PFSK-1 (cell line): Measurements from ENCODE around the gene SMLR1.

Source experiments
- FOXP2 ChIP-seq: optimal IDR thresholded peaks from 2 replicates; pipeline ENCODE3; 2011; ENCODE audit warnings: borderline replicate concordance, control low read depth, inconsistent platforms; ENCODE audit not compliant: insufficient read depth; ENCODE audit errors: extremely low read length, extremely low read depth
- POLR2AphosphoS5 ChIP-seq: IDR thresholded peaks from 2 replicates; pipeline ENCODE4 v1.6.1; 2012; ENCODE audit warnings: low read depth, mild to moderate bottlenecking, control low read depth, low read length, moderate library complexity
- SIN3A ChIP-seq: IDR thresholded peaks from 2 replicates; pipeline ENCODE4 v1.6.1; 2012; ENCODE audit warnings: mild to moderate bottlenecking, low read length, moderate library complexity, borderline replicate concordance; ENCODE audit not compliant: insufficient read depth
- TAF1 ChIP-seq: IDR thresholded peaks from 2 replicates; pipeline ENCODE4 v1.6.1; 2012; ENCODE audit warnings: low read length, control low read depth, borderline replicate concordance; ENCODE audit not compliant: insufficient read depth
- TF ChIP-seq, protein P1 (sequence below), 2 experiments: IDR thresholded peaks; 2 replicates each; pipeline versions ENCODE4 v1.6.1 to v1.8.0; 2011 to 2012; ENCODE audit warnings: low read depth in 2 of 2, low read length in 2 of 2, control low read depth in 1 of 2, inconsistent platforms in 1 of 2, mild to moderate bottlenecking in 1 of 2, moderate library complexity in 1 of 2; ENCODE audit not compliant: insufficient read depth in 1 of 2

The SMLR1 gene

GRCh38 chr6:130822736-130823135 lies 4.5 kb upstream of the SMLR1 start:
- TF ChIP-seq, protein P1, sequence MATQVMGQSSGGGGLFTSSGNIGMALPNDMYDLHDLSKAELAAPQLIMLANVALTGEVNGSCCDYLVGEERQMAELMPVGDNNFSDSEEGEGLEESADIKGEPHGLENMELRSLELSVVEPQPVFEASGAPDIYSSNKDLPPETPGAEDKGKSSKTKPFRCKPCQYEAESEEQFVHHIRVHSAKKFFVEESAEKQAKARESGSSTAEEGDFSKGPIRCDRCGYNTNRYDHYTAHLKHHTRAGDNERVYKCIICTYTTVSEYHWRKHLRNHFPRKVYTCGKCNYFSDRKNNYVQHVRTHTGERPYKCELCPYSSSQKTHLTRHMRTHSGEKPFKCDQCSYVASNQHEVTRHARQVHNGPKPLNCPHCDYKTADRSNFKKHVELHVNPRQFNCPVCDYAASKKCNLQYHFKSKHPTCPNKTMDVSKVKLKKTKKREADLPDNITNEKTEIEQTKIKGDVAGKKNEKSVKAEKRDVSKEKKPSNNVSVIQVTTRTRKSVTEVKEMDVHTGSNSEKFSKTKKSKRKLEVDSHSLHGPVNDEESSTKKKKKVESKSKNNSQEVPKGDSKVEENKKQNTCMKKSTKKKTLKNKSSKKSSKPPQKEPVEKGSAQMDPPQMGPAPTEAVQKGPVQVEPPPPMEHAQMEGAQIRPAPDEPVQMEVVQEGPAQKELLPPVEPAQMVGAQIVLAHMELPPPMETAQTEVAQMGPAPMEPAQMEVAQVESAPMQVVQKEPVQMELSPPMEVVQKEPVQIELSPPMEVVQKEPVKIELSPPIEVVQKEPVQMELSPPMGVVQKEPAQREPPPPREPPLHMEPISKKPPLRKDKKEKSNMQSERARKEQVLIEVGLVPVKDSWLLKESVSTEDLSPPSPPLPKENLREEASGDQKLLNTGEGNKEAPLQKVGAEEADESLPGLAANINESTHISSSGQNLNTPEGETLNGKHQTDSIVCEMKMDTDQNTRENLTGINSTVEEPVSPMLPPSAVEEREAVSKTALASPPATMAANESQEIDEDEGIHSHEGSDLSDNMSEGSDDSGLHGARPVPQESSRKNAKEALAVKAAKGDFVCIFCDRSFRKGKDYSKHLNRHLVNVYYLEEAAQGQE (IDR thresholded peaks at IDR 0.05; ENCODE audit: insufficient read depth in 1 of 2, low read depth in 2 of 2, low read length in 2 of 2) = no peak
- TF ChIP-seq SIN3A (no peak), FOXP2 (no peak), POLR2AphosphoS5 (no peak), TAF1 (no peak)

DNA sequence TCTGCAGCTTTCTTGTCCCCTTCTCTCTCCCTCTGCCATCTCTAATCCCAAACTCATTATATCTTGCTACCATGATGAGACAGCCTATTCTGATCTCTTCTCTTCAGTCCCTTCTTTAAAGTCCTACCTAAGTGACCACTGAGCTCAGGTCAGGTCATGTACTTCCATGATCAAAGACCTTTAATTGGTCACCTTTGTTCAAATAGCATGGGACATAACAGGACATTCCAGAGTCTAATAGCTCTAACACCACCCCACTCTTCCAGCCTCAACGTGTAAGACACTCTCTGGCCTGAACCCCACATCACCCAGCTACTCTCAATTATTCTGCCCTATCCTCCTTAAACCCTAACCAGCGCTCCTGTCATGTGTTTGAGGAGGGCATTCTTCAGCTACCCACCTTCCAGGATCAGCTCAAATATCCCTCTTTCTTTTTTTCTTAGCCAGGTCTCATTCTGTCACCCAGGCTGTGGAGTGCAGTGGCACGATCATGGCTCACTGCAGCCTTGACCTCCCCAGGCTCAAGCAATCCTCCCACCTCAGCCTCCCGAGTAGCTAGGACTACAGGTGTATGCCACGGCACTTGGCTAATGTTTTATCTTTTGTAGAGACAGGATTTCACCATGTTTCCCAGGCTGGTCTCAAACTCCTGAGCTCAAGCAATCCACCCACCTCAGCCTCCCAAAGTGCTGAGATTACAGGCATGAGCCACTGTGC lies 2.1 kb upstream of the SMLR1 start:
- TF ChIP-seq SIN3A = no peak
- TF ChIP-seq, protein P1 (IDR thresholded peaks at IDR 0.05; ENCODE audit: insufficient read depth in 1 of 2, low read depth in 2 of 2, low read length in 2 of 2) = no peak
- TF ChIP-seq POLR2AphosphoS5 = no peak
- no peak for TF ChIP-seq FOXP2
- no peak for TF ChIP-seq TAF1

DNA sequence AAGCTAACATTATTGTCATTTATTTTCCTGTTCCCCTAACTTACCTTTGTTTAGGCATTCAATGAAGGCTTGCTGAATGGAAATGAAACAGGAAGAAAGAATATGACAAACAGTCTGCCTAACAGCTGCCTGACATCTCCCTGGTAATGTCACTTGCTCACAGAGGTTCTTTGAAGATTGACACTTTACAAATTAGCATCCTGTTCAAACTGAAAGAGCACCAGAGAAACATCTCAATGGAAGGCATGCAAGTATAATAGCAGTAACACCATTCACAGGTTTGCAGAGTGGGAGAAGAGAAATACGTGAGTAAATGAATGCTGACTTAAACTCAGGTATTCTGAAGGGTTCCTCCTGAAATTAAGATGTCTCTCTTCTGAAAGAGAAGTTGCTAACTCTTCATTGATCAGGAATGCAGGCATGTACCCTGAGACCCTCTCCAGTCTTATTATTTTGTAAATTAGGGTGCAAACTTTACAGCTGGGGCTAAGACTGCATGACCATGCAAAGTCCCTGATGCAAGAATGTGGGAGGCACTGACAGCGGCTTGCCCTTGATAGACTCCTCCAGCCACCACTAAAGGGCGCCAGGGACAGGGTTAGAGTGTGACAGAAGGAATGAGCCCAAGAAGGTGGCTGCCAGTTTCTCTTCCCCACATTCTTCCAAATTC lies 1.3 kb upstream of the SMLR1 start:
- no peak for TF ChIP-seq POLR2AphosphoS5
- TF ChIP-seq TAF1 = no peak
- TF ChIP-seq FOXP2 = no peak
- TF ChIP-seq, protein P1 (IDR thresholded peaks at IDR 0.05; ENCODE audit: insufficient read depth in 1 of 2, low read depth in 2 of 2, low read length in 2 of 2) = no peak
- no peak for TF ChIP-seq SIN3A

DNA sequence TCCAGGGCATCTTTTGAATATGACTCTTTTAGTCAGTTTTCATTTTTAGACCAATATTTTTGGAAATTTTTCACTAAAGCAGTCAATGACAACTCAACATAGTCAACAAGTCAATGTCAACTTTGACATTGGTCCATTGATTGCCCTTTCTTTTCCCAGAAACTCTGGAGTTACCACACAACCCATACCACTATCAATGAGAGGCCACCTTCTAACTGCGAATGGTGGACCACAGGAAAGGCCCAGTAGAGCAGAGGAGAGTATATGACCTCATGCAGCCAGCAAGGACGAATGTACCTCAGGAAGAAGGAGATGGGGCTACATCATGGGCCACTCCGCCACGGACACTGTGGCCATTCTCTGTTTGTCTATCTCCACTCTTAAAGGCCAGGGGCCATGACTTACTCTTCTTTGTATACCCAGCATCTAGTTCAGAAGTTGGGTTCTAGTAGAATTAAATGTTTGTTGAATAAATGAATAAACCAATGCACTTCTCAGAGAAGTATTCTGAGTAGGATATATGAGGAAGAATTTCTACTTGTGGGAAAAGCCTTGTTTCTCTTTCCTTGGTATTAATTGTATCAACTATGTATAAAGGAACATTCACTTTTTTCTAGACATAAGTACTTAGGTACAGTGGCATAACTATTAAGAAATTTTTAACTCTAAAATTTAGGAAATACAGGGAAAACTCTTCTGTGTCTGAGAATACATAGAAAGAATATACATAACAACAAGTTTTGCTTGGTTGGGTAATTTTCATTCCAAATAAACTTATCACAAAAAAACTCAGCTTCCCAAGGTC lies 562 bp upstream of the SMLR1 start:
- TF ChIP-seq SIN3A (no peak), POLR2AphosphoS5 (no peak), FOXP2 (no peak), TAF1 (no peak)
- TF ChIP-seq, protein P1 (IDR thresholded peaks at IDR 0.05; ENCODE audit: insufficient read depth in 1 of 2, low read depth in 2 of 2, low read length in 2 of 2) = no peak
